ENCODE results near the gene TKTL2.
A peak's percentile ranks its signal among the peaks of the same experiment; 100 is the strongest.

Gene TKTL2

GRCh38 chr4:163473576-163473975, at the start of gene TKTL2:
Gene TKTL2 (minus strand): TSS chr4:163473754. CDS start chr4:163473734, 20 bp downstream.
- DNase-seq = no peak

DNA sequence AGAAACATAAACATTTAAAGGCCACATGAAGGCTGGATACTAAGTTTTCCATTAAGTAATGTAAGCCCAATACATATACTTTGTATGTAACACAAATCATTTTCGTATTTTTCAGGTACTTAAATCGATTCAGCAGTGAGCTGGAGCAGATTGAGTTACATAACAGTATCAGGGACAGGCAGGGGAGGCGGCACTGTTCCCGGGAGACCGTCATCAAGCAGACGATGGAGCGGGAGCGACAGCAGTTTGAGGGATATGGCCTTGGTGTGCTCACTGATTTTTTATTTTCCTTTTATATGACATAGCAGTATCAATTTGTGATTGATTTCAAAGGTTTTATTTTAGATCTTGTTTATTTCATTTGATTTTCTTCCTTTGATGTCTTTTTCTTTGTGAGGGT, 41.6 kb upstream of the TKTL2 start:
- DNase-seq = no peak

DNA sequence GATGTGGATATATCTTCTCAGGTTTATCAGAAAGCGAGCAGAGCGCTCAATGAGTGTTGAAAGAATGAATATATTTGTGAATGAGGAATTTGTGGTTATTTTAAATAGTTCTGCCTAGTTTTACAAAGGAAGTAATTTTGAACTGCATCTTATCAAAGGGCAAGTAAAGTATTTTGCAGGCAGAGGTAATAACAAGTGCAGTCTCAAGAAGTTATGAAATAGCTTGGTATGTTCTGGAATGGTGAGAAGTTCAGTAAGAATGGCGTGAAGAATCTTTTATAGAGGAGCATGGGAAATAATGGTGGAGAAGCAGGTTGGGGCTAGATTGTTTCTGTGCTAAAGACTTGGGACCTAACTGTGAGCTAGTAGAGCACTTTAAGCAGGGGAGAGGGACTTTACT, 31.8 kb upstream of the TKTL2 start:
- DNase-seq = no peak

GRCh38 chr4:163500586-163500985, 27.0 kb upstream of the TKTL2 start:
- no peak for DNase-seq

- peak in 1 of 14 donors; percentile 58 for DNase-seq
Observed at GRCh38 chr4:163495900-163496299, 22.3 kb upstream of the TKTL2 start.

DNA sequence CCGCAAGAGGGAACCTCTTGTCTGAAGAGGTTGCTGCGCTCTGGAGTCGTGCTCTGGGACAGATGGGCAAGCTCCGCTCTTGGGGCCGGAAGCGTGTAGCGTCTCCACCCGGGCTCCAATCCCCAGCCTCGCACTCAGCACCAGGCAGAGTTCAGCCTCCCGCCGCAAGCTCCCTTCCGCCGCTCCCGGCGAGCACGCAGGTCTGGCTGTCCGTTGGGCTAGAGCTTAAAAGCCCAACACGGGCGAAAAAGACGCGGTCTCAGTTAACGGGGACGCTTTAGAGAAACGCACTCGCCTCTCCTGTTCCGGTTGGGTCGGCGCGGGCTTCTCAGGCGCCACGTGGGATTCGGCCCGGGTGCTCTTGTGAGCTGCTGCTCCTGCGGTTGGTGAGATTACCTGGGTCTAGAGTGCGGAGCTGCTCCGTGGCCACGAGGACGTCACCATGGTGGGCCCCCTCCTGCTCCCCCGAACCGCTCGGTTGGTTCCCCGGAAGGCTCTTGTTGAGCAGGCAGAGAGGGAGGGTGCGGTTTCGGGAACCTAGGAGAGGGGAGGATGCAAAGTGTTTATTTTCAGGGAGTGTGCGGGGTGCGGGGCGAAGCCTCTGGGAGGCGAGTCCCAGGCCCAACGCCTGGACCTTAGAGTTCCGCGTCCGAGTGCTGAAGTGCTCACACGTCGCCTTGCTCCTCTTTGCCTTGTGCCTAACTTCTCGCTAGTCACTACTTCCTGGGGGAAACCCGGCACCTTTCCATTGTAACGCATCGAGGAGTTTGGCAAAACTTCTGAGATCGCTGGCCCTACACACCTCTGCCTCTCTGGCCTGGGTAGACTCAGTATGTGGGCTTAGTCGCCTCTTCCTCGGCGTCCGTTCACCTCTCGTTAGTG, 21.0 kb upstream of the TKTL2 start, which contains the start of gene TMA16:
TSS of gene TMA16 (plus strand) at position 331 of the 882 bp plus-strand sequence. CDS start at position 443, 112 bp downstream.
- peak; percentile 27 to 90 (median 73) for DNase-seq

GRCh38 chr4:163493643-163494359, 20.2 kb upstream of the TKTL2 start:
- no peak for DNase-seq

- DNase-seq = peak in 1 of 14 donors; percentile 9
Observed at GRCh38 chr4:163492951-163493504, 19.5 kb upstream of the TKTL2 start.

GRCh38 chr4:163489929-163490328, 16.4 kb upstream of the TKTL2 start:
- no peak for DNase-seq

DNA sequence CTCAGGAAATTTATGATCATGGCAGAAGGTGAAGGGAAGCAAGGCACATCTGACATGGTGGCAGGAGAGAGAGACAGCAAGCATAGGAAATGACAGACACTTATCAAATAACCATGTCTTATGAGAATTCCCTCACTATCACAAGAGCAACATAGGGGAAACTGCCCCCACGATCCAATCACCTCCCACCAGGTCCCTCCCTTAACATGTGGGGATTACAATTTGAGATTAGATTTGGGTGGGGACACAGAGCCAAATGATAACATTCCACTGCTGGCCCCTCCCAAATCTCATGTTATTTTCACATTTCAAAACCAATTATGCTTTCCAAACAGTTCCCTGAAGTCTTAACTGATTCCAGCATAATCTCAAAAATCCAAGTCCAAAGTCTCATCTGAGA, 12.8 kb upstream of the TKTL2 start:
- no peak for DNase-seq

- no peak for DNase-seq
Observed at GRCh38 chr4:163485589-163485988, 12.0 kb upstream of the TKTL2 start.

DNA sequence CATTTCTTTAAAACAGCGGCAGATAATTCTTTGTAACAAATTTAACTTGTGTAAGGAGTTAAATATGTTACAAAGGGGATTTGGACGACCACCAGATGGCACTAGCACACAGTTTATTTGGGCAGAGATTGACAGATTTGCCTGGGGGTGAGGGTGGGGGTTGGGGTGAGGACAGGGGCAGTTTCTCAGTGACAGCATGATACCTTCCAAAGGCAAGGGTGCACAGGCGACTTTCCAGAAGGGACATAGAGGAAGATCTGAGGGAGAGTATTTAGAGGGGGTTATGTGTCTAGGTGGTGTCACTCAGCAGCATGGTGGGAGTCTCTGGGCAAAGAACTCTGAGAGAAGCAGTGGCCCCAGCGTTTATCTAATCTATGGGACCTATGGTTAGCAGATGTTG, 11.4 kb upstream of the TKTL2 start:
- peak in 7 of 14 donors; percentile 8 to 31 (median 15) for DNase-seq

DNA sequence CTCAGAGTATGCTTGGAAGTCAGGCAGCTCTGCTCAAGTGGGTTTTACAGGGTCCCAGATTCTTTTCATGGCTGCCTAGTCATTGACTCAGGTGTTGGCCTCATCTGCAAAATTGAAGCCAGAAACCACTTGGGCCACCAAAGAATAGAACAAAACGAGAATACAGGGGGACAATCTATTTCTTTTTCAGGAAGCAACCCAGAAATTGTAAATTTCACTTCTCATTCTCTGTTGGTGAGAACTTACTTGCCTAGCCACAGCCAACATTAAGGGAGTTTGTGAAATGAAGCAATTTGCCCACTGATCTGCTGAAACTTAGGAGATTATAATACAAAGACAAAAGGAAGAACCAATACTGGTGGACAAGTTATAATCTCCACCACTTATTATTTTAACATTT, 8.6 kb upstream of the TKTL2 start:
- DNase-seq = no peak

- DNase-seq = no peak
Observed at GRCh38 chr4:163476761-163477438, 3.3 kb upstream of the TKTL2 start.

DNA sequence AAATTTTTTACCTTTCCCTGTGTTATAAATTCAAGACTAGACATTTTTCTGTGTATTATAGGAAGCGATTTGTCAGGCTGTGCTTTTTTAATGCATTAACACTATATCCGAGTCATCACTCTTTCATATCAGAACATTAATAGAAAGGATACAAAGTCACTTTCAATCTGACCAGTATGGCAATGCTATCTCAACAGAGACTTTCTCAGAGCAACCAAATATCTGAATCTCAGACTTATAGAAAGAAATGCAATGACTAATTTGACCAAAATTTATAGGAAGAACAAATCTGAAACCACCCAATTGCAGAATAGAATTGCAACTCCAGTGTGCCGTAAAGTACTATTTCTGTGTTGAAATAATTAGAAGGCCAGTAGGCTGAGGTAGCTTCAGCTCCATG, 473 bp upstream of the TKTL2 start:
- DNase-seq = no peak

- DNase-seq = no peak
Observed at GRCh38 chr4:163473130-163473529, 424 bp downstream of the TKTL2 start.

DNA sequence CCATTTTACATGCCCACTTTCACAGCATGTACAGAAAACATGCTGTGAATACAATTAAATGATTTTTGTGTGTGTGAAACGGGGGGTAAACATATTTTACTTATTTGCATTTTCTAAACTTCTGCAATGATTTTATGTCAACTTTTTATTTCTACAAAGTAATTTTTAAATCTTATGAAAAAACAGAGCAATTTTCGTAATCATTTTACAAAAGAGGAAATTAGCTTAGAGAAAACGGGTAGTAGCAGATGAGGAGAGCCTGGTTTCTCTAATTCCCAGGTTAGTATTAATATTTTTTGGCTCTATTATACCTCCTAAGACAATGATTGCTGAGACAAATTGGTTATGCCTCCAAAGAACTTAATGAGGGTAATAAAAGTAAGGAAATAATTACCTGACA, 3.2 kb downstream of the TKTL2 start:
- DNase-seq = no peak

DNA sequence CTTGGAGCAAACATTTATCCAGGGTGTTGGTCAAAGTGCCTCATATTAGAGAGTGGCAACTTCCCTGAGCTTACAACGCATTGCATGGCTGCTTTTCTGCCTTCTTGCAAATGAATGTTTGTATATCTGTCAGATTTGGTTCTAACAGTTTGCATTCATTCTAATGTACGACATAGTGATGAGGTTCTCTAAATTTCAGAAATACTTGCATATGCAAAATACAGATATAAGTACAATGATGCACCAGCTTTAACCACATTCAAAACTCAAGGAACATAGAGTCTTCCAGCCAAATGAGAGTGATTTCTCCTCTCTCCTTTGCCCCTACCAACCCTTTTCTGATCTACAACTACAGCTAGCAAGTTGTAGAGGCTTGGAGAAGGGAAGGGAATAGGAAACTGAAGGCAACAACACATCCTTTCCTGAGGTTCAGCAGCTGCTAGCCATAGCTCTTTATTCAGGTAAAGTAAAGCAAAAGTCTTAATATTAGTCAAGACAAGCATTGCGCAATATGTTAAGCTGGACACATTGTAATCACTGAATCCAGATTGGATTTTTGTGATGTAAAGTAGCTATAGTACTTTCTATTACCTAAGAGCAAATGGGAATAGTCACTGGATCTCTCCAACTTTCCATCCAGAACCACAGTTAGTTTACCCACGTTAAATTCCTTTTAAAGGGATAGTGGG, 6.3 kb downstream of the TKTL2 start:
- no peak for DNase-seq

DNA sequence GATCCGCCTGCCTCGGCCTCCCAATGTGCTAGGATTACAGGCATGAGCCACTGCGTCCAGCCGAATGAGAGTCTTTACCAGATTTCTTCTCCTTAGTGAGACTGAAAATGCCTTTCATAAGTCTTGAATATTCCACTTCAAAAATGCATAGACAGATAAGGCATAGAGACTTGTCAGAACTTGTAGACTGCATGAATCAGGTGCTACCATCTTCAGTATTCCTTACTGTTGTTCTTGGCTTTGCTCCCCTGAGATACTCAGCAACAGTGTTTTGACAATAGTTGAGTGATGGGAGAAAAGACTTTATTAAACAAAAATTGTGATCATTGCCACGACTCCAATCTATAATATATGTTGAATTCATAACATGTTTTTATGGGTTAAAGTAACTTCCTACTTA, 11.0 kb downstream of the TKTL2 start:
- no peak for DNase-seq

- DNase-seq = no peak
Observed at GRCh38 chr4:163448540-163449203, 24.9 kb downstream of the TKTL2 start.

- DNase-seq = no peak
Observed at GRCh38 chr4:163447481-163447880, 26.1 kb downstream of the TKTL2 start.
